HEK293 (cell line): ENCODE results near the gene LRRC7.

Source experiments
- CTCF ChIA-PET: fragments of 350-600 bp; formaldehyde crosslinking; extraction: SDS; loops from one replicate; lab custom pipeline; 2021; ENCODE audit warnings: antibody characterized with exemption; lab: Yijun Ruan, JAX
- POLR2A ChIA-PET: fragments of 300-600 bp; formaldehyde crosslinking; extraction: SDS; loops from one replicate; lab custom pipeline; 2020; ENCODE audit warnings: antibody characterized with exemption, inconsistent platforms; lab: Yijun Ruan, JAX
- H3K27ac ChIP-seq: fragments of 200-500 bp; sonication (Bioruptor generic); 2 replicates; pipeline ENCODE4 v1.5.1; 2014; ENCODE audit warnings: low read depth, low read length, control low read depth, inconsistent platforms; ENCODE audit errors: extremely low read depth
- H3K36me3 ChIP-seq, 2 experiments: fragments of 200-500 bp in 1 of 2; sonication (Bioruptor generic) in 1 of 2; 1 replicate in 1 of 2; 2 replicates in 1 of 2; pipeline ENCODE4 v1.5.1; 2014 to 2017; ENCODE audit warnings: inconsistent platforms in 2 of 2, low read length in 2 of 2; ENCODE audit not compliant: control insufficient read depth in 2 of 2, insufficient read depth in 1 of 2
- H3K4me1 ChIP-seq: fragments of 200-500 bp; sonication (Bioruptor generic); 2 replicates; pipeline ENCODE4 v1.5.1; 2014; ENCODE audit warnings: mild to moderate bottlenecking, low read length, inconsistent platforms; ENCODE audit not compliant: control insufficient read depth, insufficient read depth
- H3K4me3 ChIP-seq: 2 replicates; pipeline ENCODE4 v1.5.1; 2011; ENCODE audit warnings: low read depth, mild to moderate bottlenecking, control low read depth, low read length, moderate library complexity
- H3K9me3 ChIP-seq: fragments of 200-500 bp; sonication (Bioruptor generic); 2 replicates; pipeline ENCODE4 v1.5.1; 2014; ENCODE audit warnings: low read depth, low read length, inconsistent platforms; ENCODE audit not compliant: control insufficient read depth, insufficient read depth
- ZBTB21 ChIP-seq: fragments of 450-650 bp; formaldehyde crosslinking; IDR thresholded peaks from 2 replicates; pipeline ENCODE4 v1.5.1; 2017; ENCODE audit warnings: missing biosample characterization, missing genetic modification characterization
- ZEB2 ChIP-seq: fragments of 450-650 bp; formaldehyde crosslinking; IDR thresholded peaks from 2 replicates; pipeline ENCODE4 v1.5.1; 2016; ENCODE audit warnings: missing biosample characterization, missing genetic modification characterization
- ZFP3 ChIP-seq: fragments of 450-650 bp; formaldehyde crosslinking; IDR thresholded peaks from 2 replicates; pipeline ENCODE4 v1.5.1; 2016; ENCODE audit warnings: low read depth, missing biosample characterization, missing genetic modification characterization
- ZFP41 ChIP-seq: fragments of 450-650 bp; formaldehyde crosslinking; IDR thresholded peaks from 2 replicates; pipeline ENCODE4 v1.5.1; 2016; ENCODE audit warnings: missing biosample characterization, missing genetic modification characterization, borderline replicate concordance
- ZIC2 ChIP-seq: fragments of 450-650 bp; formaldehyde crosslinking; IDR thresholded peaks from 2 replicates; pipeline ENCODE4 v1.5.1; 2016; ENCODE audit warnings: missing biosample characterization, missing genetic modification characterization
- ZNF2 ChIP-seq: fragments of 450-650 bp; formaldehyde crosslinking; IDR thresholded peaks from 2 replicates; pipeline ENCODE4 v1.5.1; 2016; ENCODE audit warnings: missing biosample characterization, missing genetic modification characterization
- ZNF354C ChIP-seq: fragments of 450-650 bp; formaldehyde crosslinking; IDR thresholded peaks from 2 replicates; pipeline ENCODE4 v1.5.1; 2016; ENCODE audit warnings: missing biosample characterization, missing genetic modification characterization, low read depth, borderline replicate concordance
- ZNF404 ChIP-seq: fragments of 450-650 bp; formaldehyde crosslinking; IDR thresholded peaks from 2 replicates; pipeline ENCODE4 v1.5.1; 2017; ENCODE audit warnings: missing biosample characterization, missing genetic modification characterization
- ZNF48 ChIP-seq: fragments of 450-650 bp; formaldehyde crosslinking; IDR thresholded peaks from 2 replicates; pipeline ENCODE4 v1.5.1; 2016; ENCODE audit warnings: missing biosample characterization, missing genetic modification characterization
- ZNF555 ChIP-seq: fragments of 450-650 bp; formaldehyde crosslinking; conservative IDR thresholded peaks from 2 replicates; pipeline ENCODE4 v1.5.1; 2017; ENCODE audit warnings: missing biosample characterization, mild to moderate bottlenecking, missing genetic modification characterization, inconsistent platforms
- ZNF600 ChIP-seq: fragments of 450-650 bp; formaldehyde crosslinking; IDR thresholded peaks from 2 replicates; pipeline ENCODE4 v1.5.1; 2016; ENCODE audit warnings: missing biosample characterization, missing genetic modification characterization
- ZNF654 ChIP-seq: fragments of 450-650 bp; formaldehyde crosslinking; IDR thresholded peaks from 2 replicates; pipeline ENCODE4 v1.5.1; 2016; ENCODE audit warnings: low read depth, missing biosample characterization, missing genetic modification characterization
- ZNF658 ChIP-seq: fragments of 450-650 bp; formaldehyde crosslinking; IDR thresholded peaks from 2 replicates; pipeline ENCODE4; 2016; ENCODE audit warnings: missing biosample characterization, missing genetic modification characterization
- ZNF843 ChIP-seq: fragments of 450-650 bp; formaldehyde crosslinking; IDR thresholded peaks from 2 replicates; pipeline ENCODE4 v1.5.1; 2016; ENCODE audit warnings: missing biosample characterization, missing genetic modification characterization
- ZSCAN23 ChIP-seq: fragments of 450-650 bp; formaldehyde crosslinking; IDR thresholded peaks from 2 replicates; pipeline ENCODE4 v1.5.1; 2016; ENCODE audit warnings: missing biosample characterization, missing genetic modification characterization
- TF ChIP-seq, protein P1 (sequence below): fragments of 450-650 bp; formaldehyde crosslinking; IDR thresholded peaks from 2 replicates; pipeline ENCODE4 v1.5.1; 2016; ENCODE audit warnings: missing biosample characterization, missing genetic modification characterization, borderline replicate concordance
- TF ChIP-seq, protein P2 (sequence below): fragments of 450-650 bp; formaldehyde crosslinking; IDR thresholded peaks from 2 replicates; pipeline ENCODE4 v1.5.1; 2016; ENCODE audit warnings: missing biosample characterization, missing genetic modification characterization

LRRC7 gene

DNA sequence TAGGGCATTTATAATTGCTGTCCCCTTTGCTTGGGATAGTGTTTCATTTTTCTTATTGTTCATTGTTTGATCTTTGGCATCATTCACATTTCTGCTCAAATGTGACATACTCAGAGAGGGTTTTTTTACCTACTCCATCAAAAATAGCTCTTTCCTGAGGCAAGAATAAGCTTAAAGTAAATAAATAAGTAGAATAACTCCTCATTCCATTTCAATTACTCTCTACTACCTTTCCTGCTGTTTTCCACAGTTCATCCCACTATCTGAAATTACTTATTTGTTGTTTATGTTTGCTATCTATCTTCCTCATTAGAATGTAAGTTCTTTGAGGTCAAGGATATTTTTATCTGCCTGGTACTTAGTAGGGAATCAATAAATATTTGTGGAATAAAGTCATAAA, 517.8 kb downstream of the LRRC7 start (continued):
- TF ChIP-seq ZNF843 (tag by site-specific recombination): no peak
- TF ChIP-seq, protein P1, sequence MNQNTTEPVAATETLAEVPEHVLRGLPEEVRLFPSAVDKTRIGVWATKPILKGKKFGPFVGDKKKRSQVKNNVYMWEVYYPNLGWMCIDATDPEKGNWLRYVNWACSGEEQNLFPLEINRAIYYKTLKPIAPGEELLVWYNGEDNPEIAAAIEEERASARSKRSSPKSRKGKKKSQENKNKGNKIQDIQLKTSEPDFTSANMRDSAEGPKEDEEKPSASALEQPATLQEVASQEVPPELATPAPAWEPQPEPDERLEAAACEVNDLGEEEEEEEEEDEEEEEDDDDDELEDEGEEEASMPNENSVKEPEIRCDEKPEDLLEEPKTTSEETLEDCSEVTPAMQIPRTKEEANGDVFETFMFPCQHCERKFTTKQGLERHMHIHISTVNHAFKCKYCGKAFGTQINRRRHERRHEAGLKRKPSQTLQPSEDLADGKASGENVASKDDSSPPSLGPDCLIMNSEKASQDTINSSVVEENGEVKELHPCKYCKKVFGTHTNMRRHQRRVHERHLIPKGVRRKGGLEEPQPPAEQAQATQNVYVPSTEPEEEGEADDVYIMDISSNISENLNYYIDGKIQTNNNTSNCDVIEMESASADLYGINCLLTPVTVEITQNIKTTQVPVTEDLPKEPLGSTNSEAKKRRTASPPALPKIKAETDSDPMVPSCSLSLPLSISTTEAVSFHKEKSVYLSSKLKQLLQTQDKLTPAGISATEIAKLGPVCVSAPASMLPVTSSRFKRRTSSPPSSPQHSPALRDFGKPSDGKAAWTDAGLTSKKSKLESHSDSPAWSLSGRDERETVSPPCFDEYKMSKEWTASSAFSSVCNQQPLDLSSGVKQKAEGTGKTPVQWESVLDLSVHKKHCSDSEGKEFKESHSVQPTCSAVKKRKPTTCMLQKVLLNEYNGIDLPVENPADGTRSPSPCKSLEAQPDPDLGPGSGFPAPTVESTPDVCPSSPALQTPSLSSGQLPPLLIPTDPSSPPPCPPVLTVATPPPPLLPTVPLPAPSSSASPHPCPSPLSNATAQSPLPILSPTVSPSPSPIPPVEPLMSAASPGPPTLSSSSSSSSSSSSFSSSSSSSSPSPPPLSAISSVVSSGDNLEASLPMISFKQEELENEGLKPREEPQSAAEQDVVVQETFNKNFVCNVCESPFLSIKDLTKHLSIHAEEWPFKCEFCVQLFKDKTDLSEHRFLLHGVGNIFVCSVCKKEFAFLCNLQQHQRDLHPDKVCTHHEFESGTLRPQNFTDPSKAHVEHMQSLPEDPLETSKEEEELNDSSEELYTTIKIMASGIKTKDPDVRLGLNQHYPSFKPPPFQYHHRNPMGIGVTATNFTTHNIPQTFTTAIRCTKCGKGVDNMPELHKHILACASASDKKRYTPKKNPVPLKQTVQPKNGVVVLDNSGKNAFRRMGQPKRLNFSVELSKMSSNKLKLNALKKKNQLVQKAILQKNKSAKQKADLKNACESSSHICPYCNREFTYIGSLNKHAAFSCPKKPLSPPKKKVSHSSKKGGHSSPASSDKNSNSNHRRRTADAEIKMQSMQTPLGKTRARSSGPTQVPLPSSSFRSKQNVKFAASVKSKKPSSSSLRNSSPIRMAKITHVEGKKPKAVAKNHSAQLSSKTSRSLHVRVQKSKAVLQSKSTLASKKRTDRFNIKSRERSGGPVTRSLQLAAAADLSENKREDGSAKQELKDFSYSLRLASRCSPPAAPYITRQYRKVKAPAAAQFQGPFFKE (tag by site-specific recombination): no peak

DNA sequence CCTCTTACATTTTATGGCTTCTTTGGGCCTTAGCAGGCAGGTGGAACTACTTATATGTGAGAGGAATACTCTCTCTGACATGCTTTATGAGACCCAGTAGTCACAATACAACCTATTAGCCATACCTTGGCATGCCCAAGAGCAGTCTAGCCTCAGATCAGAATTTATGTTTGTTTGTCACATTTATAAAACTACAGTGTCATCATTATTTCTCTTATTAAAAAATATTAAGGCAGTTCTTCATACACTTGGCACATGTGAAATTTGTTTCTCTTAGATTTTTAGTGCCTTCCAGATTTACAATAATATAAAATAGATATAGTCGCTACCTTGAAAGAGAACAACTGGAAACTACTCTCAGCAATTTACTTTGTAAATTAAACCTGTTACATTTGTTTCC, 519.2 kb downstream of the LRRC7 start:
- no peak overlapping the region for H3K27ac ChIP-seq
- H3K4me3 ChIP-seq: no peak overlapping the region
- H3K36me3 ChIP-seq: no peaks in the 10 kb centered on the region
- ChIA-PET POLR2A (no interaction called here), CTCF (no interaction called here)
- TF ChIP-seq ZNF404 (tag by site-specific recombination) (no peak), ZNF654 (tag by site-specific recombination) (no peak), ZIC2 (tag by site-specific recombination) (no peak), ZNF555 (tag by site-specific recombination) (no peak), ZNF354C (tag by site-specific recombination) (no peak), ZBTB21 (tag by site-specific recombination) (no peak), ZNF48 (tag by site-specific recombination) (no peak), ZNF658 (tag by site-specific recombination) (no peak), ZNF2 (no peak), ZFP3 (tag by site-specific recombination) (no peak), ZSCAN23 (tag by site-specific recombination) (no peak), ZFP41 (tag by site-specific recombination) (no peak), ZEB2 (tag by site-specific recombination) (no peak), ZNF600 (tag by site-specific recombination) (no peak)
- TF ChIP-seq, protein P2, sequence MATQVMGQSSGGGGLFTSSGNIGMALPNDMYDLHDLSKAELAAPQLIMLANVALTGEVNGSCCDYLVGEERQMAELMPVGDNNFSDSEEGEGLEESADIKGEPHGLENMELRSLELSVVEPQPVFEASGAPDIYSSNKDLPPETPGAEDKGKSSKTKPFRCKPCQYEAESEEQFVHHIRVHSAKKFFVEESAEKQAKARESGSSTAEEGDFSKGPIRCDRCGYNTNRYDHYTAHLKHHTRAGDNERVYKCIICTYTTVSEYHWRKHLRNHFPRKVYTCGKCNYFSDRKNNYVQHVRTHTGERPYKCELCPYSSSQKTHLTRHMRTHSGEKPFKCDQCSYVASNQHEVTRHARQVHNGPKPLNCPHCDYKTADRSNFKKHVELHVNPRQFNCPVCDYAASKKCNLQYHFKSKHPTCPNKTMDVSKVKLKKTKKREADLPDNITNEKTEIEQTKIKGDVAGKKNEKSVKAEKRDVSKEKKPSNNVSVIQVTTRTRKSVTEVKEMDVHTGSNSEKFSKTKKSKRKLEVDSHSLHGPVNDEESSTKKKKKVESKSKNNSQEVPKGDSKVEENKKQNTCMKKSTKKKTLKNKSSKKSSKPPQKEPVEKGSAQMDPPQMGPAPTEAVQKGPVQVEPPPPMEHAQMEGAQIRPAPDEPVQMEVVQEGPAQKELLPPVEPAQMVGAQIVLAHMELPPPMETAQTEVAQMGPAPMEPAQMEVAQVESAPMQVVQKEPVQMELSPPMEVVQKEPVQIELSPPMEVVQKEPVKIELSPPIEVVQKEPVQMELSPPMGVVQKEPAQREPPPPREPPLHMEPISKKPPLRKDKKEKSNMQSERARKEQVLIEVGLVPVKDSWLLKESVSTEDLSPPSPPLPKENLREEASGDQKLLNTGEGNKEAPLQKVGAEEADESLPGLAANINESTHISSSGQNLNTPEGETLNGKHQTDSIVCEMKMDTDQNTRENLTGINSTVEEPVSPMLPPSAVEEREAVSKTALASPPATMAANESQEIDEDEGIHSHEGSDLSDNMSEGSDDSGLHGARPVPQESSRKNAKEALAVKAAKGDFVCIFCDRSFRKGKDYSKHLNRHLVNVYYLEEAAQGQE (tag by site-specific recombination): no peak
- no peaks in the 10 kb centered on the region for H3K9me3 ChIP-seq
- no peaks in the 10 kb centered on the region for H3K4me1 ChIP-seq
